ENCODE results near the gene SEPTIN1. TPM values are rescaled to one million over a fixed set of nuclear protein-coding genes. Genes with fewer than 3 reads are reported as not detected.
"Not testable (repeated sequence)": the region's sequence is repeated elsewhere in the genome, so short reads cannot be mapped to it uniquely, and the experiment has no call there.

SEPTIN1 gene
- total RNA-seq, 1 donor from 2014 or later, result 2.3 TPM

DNA sequence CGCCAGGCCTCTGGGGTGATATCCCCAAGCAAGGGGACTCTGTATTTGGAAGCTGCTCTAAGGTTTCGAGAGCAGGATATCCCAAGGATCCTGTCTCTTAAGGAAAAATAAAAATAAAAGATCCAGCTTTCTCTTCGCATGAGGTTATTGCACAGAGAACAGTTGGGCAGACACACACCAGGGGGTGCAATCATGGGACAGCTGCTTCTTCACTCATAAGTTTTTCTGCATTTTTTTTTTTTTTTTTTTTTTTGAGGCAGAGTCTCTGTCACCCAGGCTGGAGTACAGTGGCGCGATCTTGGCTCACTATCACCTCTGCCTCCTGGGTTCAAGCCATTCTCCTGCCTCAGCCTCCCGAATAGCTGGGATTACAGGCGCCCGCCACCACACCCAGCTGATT is 40.4 kb downstream of the SEPTIN1 start:
- not testable (repeated sequence) for DNase-seq (ENCODE audit: low spot score)

- DNase-seq (ENCODE audit: low spot score), result no peak
Observed at GRCh38 chr16:30340621-30341020, 41.7 kb downstream of the SEPTIN1 start.

GRCh38 chr16:30338715-30339114 is 43.6 kb downstream of the SEPTIN1 start:
- DNase-seq (ENCODE audit: low spot score), result not testable (repeated sequence)

- not testable (repeated sequence) for DNase-seq (ENCODE audit: low spot score)
Observed at GRCh38 chr16:30337964-30338357, 44.4 kb downstream of the SEPTIN1 start.

GRCh38 chr16:30335598-30336474 is 46.5 kb downstream of the SEPTIN1 start:
- no peak for DNase-seq (ENCODE audit: low spot score)

GRCh38 chr16:30335028-30335597 is 47.2 kb downstream of the SEPTIN1 start:
- DNase-seq (ENCODE audit: low spot score), result not testable (repeated sequence)

DNA sequence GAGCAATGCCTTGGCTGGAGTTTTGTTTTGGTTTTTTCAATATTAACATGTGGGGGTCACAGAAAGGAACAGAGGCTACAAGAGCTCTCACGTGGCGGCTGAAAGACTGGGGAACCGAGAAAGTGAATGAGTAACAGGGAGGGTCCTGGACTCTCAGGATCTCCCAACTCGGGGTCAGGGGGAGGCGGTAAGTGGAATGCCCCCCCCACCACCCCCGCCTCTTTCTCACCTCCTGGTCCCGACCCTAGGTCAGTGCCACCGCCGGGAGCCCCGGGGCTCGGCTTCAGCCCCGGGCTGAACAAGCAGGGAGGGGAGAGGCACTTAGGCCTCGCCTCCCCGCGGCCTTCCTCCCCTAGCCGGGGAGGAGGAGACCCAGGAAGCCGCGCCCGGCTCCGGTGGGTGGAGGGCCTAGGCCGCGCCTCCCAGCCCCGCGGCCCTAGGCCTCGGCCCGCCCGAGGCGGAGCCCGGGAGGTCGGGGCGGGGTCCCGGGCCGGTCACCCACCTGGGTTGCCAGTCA is 47.8 kb downstream of the SEPTIN1 start:
- DNase-seq (ENCODE audit: low spot score), result not testable (repeated sequence)

Other genes starting within 250 kb of the SEPTIN1 start
- 56.2 TPM for gene CORO1A, start 199.0 kb downstream of the SEPTIN1 start, total RNA-seq
- gene BOLA2B, start 188.9 kb downstream of the SEPTIN1 start, total RNA-seq, result 94.9 TPM
- gene SLX1A, start 188.7 kb downstream of the SEPTIN1 start, total RNA-seq, result 25.2 TPM
- 9.4 TPM for gene SULT1A3, start 183.3 kb downstream of the SEPTIN1 start, total RNA-seq
- 25.7 TPM for gene NPIPB13, start 134.1 kb downstream of the SEPTIN1 start, total RNA-seq
- gene CD2BP2, start 27.3 kb downstream of the SEPTIN1 start, total RNA-seq, result 57.4 TPM
- gene TBC1D10B, start 12.1 kb downstream of the SEPTIN1 start, total RNA-seq, result 42.1 TPM
- not detected for gene MYL11, start 7.8 kb downstream of the SEPTIN1 start, total RNA-seq
- gene ZNF48, start 12.9 kb upstream of the SEPTIN1 start, total RNA-seq, result 5.3 TPM
- 6.3 TPM for gene ZNF771, start 25.0 kb upstream of the SEPTIN1 start, total RNA-seq
- gene DCTPP1, start 47.5 kb upstream of the SEPTIN1 start, total RNA-seq, result 26.8 TPM
- gene SEPHS2, start 63.3 kb upstream of the SEPTIN1 start, total RNA-seq, result 48.4 TPM
- 6.8 TPM for gene ITGAL, start 90.2 kb upstream of the SEPTIN1 start, total RNA-seq
- gene ZNF768, start 144.0 kb upstream of the SEPTIN1 start, total RNA-seq, result 24.8 TPM
- gene ZNF747, start 152.3 kb upstream of the SEPTIN1 start, total RNA-seq, result 9.6 TPM
- gene ZNF764, start 175.8 kb upstream of the SEPTIN1 start, total RNA-seq, result 5.9 TPM
- 12.1 TPM for gene ZNF688, start 189.2 kb upstream of the SEPTIN1 start, total RNA-seq
- gene ZNF785, start 203.1 kb upstream of the SEPTIN1 start, total RNA-seq, result 10.1 TPM
- 5.9 TPM for gene ZNF689, start 227.8 kb upstream of the SEPTIN1 start, total RNA-seq